Endothelial cell of umbilical vein (primary cell): Measurements from ENCODE around the gene MEGF10.

Experiments
- CTCF ChIP-seq, 2 donors: IDR thresholded peaks; 1 replicate in 1 of 2; 2 replicates in 1 of 2; pipeline ENCODE4 v1.5.1; 2011; ENCODE audit warnings: low read length in 2 of 2, mild to moderate bottlenecking in 2 of 2, moderate library complexity in 2 of 2, control low read depth in 1 of 2, inconsistent platforms in 1 of 2, low read depth in 1 of 2; ENCODE audit not compliant: insufficient read depth in 1 of 2; ENCODE audit errors: extremely low read depth in 1 of 2
- EZH2 ChIP-seq: IDR thresholded peaks from 2 replicates; pipeline ENCODE4 v1.6.1; 2012; ENCODE audit warnings: borderline replicate concordance, low read depth, mild to moderate bottlenecking, moderate library complexity, low read length, inconsistent platforms; ENCODE audit not compliant: severe bottlenecking
- FOS ChIP-seq: IDR thresholded peaks from 2 replicates; pipeline ENCODE4 v1.6.1; 2011; ENCODE audit warnings: mild to moderate bottlenecking, low read length, moderate library complexity, borderline replicate concordance; ENCODE audit not compliant: insufficient read depth
- JUN ChIP-seq: IDR thresholded peaks from 2 replicates; pipeline ENCODE4 v1.6.1; 2011; ENCODE audit warnings: borderline replicate concordance, low read depth; ENCODE audit not compliant: insufficient read length, insufficient read depth
- MAX ChIP-seq: IDR thresholded peaks from 2 replicates; pipeline ENCODE4 v1.6.1; 2011; ENCODE audit not compliant: insufficient read depth, insufficient read length
- MYC ChIP-seq: IDR thresholded peaks from one replicate; pipeline ENCODE4 v1.6.1; 2011; ENCODE audit warnings: mild to moderate bottlenecking, low read depth, low read length
- POLR2A ChIP-seq: IDR thresholded peaks from 2 replicates; pipeline ENCODE4 v1.6.1; 2012; ENCODE audit warnings: low read depth, mild to moderate bottlenecking, control low read depth, low read length
- POLR2AphosphoS5 ChIP-seq: IDR thresholded peaks from 2 replicates; pipeline ENCODE4 v1.6.1; 2012; ENCODE audit warnings: low read depth, mild to moderate bottlenecking, control low read depth, low read length, moderate library complexity; ENCODE audit not compliant: insufficient read depth

GRCh38 chr5:127419683-127420257, 129.2 kb downstream of the MEGF10 start:
- no peak for TF ChIP-seq POLR2A
- no peak for TF ChIP-seq CTCF (IDR thresholded peaks at IDR 0.05; ENCODE audit: extremely low read depth in 1 of 2, insufficient read depth in 1 of 2, low read depth in 1 of 2, low read length in 2 of 2)
- no peak for TF ChIP-seq EZH2
- TF ChIP-seq MAX = no peak
- TF ChIP-seq POLR2AphosphoS5 = no peak
- TF ChIP-seq MYC = no peak
- no peak for TF ChIP-seq JUN
- TF ChIP-seq FOS = no peak
